GM18873 (cell line): Measurements from ENCODE around the gene TMPRSS15.

Experiments
- ATAC-seq: cut with Tn5 transposase; IDR thresholded peaks from one replicate; pipeline ENCODE4 v1.9.1; 2021; ENCODE audit warnings: mild to moderate bottlenecking, moderate library complexity, moderate number of reproducible peaks; ENCODE audit not compliant: unreplicated experiment, low FRiP score

TMPRSS15 gene

DNA sequence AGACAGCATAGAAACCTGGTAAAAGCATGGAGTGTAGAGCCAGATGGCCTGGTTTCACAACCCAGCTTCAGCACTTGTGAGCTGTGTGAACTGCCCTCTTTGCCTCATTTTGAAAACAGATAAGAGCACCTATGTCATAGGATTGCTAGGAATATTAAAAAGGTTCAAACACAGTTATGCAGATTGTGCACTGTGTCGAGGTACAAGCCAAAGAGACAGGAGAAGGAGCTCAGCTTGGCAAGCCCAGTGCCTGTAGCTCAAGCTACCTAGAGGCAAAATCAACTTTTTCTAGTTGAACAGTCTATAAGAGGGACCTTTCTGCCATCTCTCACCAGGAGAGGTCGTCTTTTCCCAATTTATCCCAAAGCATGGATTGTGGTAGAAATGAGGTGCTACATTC, 153.9 kb downstream of the TMPRSS15 start:
- no peak for ATAC-seq

DNA sequence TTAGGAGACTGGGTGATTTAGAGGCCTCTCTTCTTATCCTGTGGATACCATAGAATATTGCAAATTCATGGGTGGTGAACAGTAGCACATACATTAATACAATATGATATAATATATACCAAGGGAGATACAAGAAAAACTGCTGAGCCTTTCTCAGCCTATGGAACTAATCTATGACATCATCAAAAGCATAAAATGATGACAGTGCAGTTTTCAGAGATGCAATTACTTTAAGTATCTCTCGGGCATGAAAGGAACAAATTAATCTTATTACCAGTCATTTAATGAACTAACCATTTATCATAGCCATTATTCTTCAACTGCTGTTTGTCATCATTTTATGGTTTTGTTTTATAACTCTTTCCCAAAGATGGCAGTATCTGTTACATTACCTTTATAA, 155.4 kb downstream of the TMPRSS15 start:
- no peak for ATAC-seq

DNA sequence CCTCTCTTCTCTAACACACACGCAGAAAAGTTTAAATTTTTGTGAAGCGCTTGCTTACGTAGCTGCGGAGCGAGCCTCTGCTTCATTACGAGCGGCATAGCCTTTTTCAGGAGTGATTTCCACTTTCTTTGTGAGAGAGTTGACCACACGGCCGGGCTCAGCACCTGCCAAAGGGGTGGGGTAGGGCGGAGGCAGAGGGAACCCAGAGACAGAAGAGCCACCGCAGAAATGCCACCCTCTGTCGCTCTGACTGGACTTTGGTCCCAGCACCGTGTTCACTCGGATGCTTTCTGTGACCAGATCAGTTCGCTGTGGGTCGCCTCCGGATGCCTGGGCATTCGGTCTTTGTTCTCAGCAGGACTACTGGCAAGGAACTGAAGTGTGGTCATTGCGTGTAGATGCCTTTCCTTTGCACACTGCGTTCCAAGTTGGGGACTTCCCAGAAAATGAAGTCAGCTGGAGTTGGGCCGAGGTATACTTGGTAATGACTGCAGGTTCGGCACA, 158.1 kb downstream of the TMPRSS15 start:
- ATAC-seq = no peak

DNA sequence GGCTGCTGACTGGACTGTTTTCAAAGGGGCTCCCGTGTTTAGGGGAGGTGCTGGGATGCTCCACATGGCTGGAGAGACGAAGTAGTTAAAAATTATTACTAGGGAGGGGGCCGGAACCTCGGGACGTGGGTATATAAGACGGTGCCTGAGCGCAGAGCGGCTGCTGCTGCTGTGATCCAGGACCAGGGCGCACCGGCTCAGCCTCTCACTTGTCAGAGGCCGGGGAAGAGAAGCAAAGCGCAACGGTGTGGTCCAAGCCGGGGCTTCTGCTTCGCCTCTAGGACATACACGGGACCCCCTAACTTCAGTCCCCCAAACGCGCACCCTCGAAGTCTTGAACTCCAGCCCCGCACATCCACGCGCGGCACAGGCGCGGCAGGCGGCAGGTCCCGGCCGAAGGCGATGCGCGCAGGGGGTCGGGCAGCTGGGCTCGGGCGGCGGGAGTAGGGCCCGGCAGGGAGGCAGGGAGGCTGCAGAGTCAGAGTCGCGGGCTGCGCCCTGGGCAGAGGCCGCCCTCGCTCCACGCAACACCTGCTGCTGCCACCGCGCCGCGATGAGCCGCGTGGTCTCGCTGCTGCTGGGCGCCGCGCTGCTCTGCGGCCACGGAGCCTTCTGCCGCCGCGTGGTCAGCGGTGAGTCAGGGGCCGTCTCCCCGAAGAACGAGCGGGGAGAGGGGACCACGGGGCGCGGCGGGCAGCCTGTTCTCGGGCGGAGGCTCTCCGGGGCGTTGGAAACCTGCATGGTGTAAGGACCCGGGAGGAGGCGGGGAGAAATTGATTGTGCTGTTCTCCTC, 158.7 kb downstream of the TMPRSS15 start, which contains the start of gene CHODL:
TSS of gene CHODL (plus strand) at position 163 of the 793 bp plus-strand sequence. CDS start at position 554, 391 bp downstream.
- ATAC-seq = no peak

DNA sequence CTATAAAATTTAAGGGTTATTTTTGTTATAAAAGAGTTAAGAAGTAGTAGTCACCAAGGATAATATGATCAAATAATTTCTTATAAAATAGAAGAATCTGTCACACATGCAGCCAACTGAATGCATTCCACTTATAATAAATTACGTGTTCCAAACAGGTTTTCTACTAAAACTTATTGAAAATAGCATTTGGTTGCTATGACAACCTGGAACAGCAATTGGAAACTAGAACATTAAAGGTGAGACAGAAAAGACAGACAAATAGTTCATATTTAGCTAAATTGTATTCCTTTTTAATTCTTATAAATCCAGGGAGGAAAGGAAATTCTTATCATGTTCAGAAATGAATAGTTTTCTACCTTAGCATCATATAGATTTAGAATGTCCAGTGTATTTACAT, 168.0 kb downstream of the TMPRSS15 start:
- no peak for ATAC-seq

DNA sequence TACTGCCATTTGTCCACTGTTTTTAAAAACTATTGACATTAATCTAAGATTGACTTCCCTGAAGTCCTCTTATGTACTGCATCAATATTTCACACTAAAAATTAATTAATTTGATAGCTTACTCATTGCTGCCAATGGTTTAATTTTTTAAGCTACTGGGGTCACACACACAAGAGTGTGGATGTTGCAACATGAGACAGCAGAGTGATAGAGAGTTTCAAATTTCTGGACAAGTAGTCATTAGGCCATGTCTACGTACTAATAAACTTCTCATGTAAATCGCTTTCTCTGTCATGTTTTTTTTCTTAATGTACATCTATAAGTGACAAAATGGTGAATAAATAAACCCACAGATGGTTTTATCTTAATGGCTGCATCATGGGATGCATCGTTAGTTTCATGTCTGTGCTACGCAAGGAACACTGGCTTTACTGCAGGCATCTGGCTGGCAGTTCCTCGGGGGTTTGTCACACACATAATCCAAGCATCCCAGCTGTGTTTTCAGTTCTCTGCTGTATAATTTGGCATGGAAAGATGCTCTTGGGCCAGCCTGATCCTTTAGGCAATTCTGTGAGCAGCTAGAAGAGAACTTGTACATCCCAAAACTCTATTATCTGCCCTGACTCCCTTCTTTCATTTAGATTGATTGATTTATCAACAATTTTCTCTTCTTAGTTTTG, 175.4 kb downstream of the TMPRSS15 start:
- no peak for ATAC-seq

DNA sequence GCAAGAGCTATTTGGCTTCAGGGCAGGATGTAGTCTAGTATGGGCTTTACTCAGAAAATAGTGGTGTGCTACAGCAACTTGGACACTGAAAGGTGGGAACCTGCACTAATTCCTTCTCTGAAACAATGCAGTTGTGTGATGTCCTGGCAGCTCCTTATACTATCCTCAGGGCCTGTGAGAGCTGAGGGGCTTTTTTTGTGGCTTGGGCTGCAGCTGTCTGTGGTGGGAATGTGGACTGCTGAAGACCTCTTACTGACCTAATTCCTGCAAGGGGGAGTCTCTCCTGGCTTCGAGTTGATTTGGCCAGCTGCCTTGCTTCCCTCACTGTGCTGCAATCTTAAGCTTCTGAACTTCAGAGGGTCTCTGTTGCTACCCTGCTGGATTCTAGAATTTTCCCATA, 181.2 kb downstream of the TMPRSS15 start:
- ATAC-seq = no peak

DNA sequence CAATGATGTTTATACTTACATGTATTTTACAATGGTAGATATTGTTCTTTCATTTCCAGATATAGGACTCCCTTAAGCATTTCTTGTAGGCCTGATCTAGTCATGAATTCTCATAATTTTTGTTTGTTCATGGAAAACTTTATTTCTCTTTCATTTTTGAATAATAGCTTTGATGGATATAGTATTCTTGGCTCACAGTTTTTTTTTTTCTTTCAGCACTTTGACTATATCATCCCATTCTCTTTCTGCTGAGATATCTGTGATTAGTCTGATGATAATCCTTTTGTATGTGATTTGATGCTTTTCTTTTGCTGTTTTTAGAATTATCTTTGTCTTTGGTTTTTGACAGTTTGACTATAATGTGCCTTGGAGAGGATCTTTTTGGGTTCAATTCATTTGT, 183.1 kb downstream of the TMPRSS15 start:
- no peak for ATAC-seq
